GM19240 (cell line): Measurements from ENCODE around the gene FAM153A.
"Not testable (repeated sequence)": the region's sequence is repeated elsewhere in the genome, so short reads cannot be mapped to it uniquely, and the experiment has no call there.

Experiments
- DNase-seq: peaks from one replicate; pipeline ENCODE4 v3.0.0; 2011; ENCODE audit warnings: low spot score; ENCODE audit not compliant: insufficient read length

Gene FAM153A

DNA sequence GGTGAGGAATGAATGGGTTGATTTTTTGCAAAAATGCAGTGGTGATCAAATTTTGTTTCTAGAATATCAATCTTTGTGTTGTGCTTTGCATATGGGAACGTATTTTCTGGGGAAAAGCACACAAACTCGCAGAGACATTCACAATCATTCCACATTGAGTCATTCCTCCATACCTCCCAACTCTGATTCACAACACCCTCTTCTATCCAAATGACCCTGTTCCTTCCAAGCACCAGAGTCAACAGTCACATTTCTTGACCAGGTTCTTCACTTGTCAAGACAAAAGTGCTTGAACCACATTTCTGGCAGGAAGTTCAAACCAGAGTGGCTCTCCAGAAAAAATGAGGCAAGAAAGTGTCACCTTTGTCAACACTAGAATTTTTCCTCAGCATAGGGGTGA lies 35.3 kb downstream of the FAM153A start:
- DNase-seq: not testable (repeated sequence)

DNA sequence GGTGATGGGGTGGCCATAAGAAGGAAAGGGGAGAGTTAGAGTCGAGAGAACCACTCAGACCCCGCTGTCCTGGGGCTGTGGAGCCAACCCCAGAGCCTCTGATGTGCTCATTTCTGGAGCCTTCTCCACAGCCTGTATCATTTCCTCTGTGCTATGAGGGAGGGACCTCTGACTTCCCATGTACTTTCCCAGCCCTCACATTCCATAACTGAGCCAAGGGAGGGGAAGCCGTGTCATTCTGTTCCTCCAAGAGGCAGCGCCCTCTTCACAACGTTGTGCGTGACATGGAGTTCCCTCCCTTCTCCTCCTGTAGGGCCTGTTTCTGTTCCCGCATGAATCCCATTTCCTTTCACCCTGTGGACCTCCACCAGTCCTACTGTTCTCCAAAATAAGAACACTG lies 57.8 kb downstream of the FAM153A start:
- DNase-seq: not testable (repeated sequence)

DNA sequence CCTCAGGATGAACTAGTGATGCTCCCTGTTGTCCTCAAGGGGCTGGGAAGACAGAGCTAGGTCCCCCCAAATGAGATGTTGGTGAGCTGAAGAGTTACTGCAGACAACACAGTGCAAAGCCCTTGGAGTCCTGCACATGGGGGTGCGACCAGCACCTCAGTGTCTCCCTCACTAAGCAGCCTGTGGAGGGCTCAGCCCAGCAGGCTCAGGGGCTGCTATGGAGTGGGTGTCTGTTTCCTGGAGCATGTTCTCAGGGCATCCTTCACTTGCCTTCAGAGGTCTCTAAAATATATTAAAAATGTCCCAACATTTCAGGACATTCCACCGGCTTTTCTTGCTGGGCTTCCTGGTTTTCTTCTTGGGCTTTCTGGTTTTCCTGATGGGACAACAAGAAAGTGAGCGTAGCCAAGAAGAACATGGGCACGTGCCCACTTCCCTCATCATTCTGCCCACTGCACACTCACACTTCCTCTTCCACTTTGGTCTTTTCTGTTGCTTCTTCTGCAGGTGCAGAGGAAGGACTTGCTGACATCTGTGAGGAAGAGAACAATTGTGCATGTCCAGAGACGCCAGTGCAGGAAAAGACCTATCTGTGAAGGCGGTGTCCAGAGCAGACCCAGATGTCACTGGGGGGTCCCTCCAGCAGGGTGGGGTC lies 58.7 kb downstream of the FAM153A start:
- not testable (repeated sequence) for DNase-seq

DNA sequence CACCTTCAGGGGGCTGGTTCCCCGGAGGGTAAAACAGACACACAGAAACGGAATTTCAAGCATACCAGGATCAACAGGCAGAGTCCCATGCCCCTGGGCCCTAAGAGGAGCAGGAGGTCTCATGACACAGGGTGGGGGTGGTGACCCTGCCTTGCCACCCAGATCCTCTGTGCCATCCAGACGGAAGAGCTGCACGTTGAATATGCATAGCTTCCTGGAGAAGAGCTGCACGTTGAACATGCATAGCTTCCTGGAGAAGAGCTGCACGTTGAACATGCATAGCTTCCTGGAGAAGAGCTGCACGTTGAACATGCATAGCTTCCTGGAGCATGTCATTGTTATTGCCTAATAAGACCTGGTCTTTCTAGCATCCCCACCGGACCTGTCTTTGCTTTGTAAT lies 59.9 kb downstream of the FAM153A start:
- DNase-seq: not testable (repeated sequence)

DNA sequence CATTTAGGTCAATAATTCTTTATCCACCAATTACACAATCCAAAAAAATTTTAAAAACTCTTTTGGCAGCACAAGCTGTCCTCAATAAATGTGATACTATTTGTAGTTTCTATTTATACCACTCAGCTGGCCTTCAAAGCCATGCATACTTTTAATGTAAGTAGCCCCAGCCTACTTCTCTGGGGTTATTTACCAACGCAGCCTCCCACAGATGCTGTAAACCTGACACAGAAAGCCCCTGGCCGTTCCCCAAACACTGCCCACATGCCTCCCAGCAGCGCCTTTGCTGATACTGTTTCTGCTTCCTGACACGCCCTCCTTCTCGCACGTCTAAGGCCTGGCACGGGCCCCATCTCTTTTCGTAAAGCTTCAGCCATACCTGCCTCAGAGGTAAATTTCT lies 62.7 kb downstream of the FAM153A start:
- not testable (repeated sequence) for DNase-seq

DNA sequence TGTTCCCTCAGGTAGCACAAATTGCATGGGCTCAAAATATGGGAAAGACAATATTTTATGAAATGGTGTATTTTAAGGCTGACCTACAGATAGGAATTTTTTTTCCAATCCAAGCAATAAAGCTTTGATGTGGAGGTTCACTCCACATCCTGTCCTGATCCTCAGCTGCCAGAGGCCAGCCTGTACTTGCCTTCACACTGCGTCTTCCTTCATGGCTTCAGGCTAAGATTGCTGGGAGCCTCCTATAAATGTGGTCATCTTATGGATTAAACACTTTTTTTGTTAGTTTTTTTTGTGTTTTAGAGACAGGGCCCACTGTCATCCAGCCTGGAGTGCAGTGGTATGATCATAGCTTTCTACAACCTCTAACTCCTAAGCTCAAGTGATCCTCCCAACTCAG lies 67.3 kb downstream of the FAM153A start:
- DNase-seq: not testable (repeated sequence)

DNA sequence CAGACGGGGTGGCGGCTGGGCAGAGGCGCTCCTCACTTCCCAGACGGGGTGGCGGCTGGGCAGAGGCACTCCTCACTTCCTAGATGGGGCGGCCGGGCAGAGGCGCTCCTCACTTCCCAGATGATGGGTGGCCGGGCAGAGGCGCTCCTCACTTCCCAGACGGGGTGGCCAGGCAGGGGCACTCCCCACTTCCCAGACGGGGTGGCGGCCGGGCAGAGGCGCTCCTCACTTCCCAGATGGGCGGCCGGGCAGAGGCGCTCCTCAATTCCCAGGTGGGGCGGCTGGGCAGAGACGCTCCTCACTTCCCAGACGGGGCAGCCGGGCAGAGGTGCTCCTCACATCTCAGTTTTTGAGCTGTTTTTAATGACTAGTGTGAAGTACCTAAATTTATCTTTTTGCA lies 86.6 kb downstream of the FAM153A start:
- DNase-seq: not testable (repeated sequence)

DNA sequence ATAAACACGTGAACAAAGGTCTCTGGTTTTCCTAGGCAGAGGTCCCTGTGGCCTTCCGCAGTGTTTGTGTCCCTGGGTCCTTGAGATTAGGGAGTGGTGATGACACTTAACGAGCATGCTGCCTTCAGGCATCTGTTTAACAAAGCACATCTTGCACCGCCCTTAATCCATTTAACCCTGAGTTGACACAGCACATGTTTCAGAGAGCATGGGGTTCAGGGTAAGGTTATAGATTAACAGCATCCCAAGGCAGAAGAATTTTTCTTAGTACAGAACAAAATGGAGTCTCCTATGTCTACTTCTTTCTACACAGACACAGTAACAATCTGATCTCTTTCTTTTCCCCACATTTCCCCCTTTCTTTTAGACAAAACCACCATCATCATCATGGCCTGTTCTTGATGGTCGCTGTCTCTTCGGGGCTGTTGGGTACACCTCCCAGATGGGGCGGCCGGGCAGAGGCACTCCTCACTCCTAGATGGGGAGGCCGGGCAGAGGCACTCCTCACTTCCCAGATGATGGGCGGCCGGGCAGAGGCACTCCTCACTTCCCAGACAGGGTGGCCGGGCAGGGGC lies 87.3 kb downstream of the FAM153A start:
- not testable (repeated sequence) for DNase-seq

DNA sequence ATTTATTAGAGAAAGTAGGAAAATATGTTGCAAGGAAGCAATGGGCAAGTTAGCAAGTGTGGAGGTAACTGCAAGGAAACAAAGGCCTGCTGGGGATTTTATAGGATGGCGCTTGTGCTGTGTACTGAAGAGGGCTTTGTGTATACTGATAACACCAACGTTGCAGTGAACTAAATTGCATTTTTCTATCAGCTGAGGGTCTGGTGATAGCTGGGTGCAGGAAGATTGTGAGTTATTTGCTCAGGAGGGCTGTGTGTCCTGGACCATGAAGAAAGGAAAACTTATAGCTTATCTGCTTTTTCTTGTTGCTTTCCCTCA lies 88.2 kb downstream of the FAM153A start:
- not testable (repeated sequence) for DNase-seq

DNA sequence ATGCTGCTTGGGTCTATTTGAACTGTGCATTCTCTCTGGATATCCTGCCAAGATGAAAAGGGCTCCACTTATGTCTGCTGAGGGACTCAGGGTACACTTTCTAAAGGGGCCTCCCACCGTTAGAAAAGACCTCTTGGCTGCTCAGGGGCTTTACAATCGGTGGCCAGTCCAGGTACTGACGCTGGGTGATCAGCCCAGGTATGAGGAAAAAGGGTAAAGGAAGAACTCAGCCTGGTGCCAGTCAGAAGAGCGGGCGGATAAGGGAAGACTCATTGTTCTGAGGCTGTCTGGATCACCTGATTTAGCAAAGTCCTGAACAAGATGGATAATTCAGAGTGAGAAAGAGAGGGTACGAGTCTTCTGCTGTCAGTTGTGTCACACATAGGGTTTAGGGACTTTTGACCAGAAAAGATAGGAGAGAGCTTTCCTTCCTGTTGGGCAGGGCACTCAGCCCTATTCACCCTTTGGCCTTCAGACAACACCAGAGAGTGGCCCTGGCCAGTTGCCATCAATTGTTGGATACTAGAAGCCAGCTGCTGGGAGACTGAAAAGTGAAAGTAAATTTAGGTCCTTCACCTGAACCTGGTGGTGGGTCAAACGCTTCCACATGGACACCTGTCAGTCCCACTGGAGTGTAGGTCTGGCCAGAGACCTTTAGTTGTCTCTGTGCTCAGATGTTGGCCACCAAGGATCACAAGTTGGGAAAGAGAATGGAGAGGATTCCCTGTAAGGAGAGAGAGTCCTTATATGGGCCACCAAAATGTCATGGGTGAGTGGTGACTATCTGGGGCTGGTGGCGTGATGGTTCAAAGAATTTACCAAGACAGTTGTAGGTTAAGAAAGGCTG lies 88.8 kb downstream of the FAM153A start:
- not testable (repeated sequence) for DNase-seq

DNA sequence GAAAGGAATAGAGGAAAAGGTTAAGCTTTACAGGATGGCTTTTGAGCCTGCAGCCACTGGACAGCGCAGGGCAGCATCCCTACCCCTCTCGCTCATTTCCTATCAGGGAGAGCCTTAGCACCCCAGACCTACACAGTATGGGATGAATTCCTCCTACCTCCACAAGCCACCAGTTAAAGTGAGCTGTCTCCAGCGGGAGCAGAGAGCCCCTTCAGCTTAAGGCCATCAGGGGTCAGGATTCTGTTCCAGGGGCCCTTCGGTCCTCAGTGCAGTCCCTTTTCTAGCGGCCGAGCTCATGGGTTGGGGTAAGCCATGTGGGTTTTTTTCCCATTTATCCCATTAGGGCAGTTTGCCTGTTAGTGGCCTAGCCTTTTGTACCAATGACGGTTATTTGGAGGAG lies 89.7 kb downstream of the FAM153A start:
- not testable (repeated sequence) for DNase-seq

DNA sequence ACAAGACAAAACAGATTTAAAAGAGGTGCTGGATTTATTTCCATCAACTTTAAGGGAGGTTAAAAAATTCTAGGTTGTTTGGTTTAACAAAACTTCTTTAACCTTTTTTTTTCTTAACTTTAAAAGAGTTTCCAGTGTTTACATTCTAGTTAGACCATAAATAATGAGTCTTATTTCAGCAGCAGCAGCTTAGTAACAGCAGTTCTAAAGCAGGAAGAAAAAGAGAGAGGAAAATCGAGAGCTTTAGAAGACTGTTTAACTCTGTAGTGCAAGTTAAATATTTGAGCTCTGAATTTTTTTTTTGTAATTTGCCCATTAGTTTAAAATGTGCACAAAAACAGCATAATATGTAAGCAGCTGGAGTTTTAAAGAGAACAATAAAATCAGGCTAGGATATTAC lies 90.2 kb downstream of the FAM153A start:
- not testable (repeated sequence) for DNase-seq

DNA sequence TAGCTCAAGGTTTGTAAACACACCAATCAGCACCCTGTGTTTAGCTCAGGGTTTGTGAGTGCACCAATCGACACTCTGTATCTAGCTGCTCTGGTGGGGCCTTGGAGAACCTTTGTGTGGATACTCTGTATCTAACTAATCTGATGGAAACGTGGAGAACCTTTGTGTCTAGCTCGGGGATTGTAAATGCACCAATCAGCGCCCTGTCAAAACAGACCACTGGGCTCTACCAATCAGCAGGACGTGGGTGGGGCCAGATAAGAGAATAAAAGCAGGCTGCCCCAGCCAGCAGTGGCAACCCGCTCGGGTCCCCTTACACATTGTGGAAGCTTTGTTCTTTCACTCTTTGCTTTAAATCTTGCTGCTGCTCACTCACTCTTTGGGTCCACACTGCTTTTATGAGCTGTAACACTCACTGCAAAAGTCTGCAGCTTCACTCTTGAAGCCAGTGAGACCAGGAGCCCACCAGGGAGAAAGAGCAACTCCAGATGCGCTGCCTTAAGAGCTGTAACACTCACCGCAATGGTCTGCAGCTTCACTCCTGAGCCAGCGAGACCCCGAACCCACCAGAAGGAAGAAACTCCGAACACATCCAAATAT lies 93.6 kb downstream of the FAM153A start:
- DNase-seq: not testable (repeated sequence)

DNA sequence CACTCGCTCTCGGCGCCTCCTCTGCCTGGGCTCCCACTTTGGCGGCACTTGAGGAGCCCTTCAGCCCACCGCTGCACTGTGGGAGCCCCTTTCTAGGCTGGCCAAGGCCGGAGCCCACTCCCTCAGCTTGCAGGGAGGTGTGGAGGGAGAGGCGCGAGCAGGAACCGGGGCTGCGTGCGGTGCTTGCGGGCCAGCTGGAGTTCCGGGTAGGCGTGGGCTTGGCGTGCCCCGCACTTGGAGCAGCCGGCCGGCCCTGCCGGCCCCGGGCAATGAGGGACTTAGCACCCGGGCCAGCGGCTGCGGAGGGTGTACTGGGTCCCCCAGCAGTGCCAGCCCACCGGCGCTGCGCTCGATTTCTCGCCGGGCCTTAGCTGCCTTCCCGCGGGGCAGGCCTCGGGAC lies 94.6 kb downstream of the FAM153A start:
- not testable (repeated sequence) for DNase-seq

DNA sequence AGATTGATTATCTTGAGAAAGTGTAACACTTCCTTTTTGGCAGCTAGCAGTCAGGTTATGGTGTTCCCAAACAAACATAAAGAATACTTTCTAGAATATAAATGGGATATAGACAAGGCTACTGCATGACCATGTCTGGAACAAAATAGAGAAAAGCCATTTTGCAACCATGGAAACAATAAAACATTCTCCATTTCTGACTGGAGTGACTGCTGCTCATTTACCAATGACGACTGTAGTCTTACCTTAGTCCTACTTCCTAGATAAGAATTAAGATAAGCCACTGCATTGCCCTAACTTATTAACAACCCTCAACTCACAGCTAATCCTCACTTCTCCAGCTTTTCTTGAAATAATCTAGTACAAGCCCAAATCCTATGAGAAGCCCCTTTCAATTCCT lies 100.8 kb downstream of the FAM153A start:
- DNase-seq: not testable (repeated sequence)
